GM10266 (cell line): ENCODE results near the gene GPR35.

Source experiments
- DNase-seq: peaks from one replicate; pipeline ENCODE4 v3.0.0; 2012; ENCODE audit errors: extremely low spot score
- CTCF ChIP-seq: IDR thresholded peaks from 2 replicates; pipeline ENCODE4 v1.5.1; 2012; ENCODE audit warnings: mild to moderate bottlenecking, low read depth; ENCODE audit not compliant: control insufficient read depth, insufficient read depth; ENCODE audit errors: missing control alignments

The GPR35 gene

GRCh38 chr2:240630771-240631547 is 5.7 kb downstream of the GPR35 start:
- DNase-seq: no peak
- TF ChIP-seq CTCF: no peak

- no peak for TF ChIP-seq CTCF
- DNase-seq: no peak
Observed at GRCh38 chr2:240631548-240632305, 6.4 kb downstream of the GPR35 start.

GRCh38 chr2:240632306-240632721 is 7.0 kb downstream of the GPR35 start:
- TF ChIP-seq CTCF: no peak
- peak; percentile 36 for DNase-seq

- no peak for DNase-seq
- TF ChIP-seq CTCF: no peak
Observed at GRCh38 chr2:240635121-240635997, 10.1 kb downstream of the GPR35 start.

GRCh38 chr2:240635998-240636547 is 10.8 kb downstream of the GPR35 start:
- DNase-seq: no peak
- TF ChIP-seq CTCF: no peak

DNA sequence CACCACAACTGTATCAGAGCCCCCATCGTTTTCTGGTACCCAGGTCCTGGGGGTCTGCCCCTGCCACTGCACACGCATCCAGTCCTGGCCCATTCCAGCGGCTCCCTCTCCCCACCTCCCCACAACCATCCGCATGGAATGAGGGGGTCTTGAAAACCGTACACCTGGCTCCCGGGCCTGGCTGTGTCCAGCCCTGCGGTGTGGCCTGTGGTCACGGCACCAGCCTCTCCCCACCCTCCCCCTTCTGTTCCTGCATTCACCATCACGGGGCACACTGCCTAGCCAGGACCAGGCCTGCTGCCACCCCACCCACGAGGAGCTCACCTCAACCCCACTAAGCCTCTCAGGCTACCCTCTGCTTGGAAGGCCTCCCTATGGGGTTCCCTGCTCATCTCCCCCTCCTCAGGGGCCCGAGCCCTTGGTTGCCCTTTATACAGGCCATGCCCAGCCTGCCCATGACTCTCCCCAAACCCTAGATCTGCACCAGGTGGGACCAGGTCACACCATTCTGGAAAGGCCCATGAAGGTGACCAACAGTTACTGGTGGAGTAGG is 11.4 kb downstream of the GPR35 start:
- no peak for TF ChIP-seq CTCF
- no peak for DNase-seq
